ENCODE measurements around the gene FSD2. TPM values are rescaled to one million over a fixed set of nuclear protein-coding genes. Genes with fewer than 3 reads are reported as not detected.

FSD2 gene
- total RNA-seq, 1 donor from 2014 or later, result 0.09 TPM

DNA sequence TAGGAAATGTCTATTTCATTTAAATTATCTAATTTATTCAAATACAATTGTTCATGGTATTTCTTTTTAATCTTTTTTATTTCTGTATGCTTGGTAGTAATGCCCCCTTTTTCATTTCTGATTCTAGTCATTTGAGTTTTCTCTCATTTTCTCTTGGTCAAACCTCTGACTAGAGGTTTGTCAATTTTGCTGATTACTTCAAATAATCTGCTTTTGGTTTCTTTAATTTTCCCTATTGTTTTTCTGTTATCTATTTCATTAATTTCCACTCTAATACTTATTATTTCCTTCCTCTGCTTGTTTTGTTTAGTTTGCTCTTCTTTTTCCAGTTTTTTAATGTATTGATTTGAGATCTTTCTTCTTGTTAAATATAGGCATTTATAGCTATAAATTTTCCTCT is 12.1 kb downstream of the FSD2 start:
- H3K9me3 Mint-ChIP-seq (ENCODE audit: unreplicated experiment), result peaks cover 12% of the 10 kb centered on the region
- DNase-seq (ENCODE audit: low read depth), result no peak
- H3K27ac ChIP-seq (ENCODE audit: low read depth, low read length), result no peak overlapping the region
- no peaks in the 10 kb centered on the region for H3K36me3 ChIP-seq (ENCODE audit: insufficient read depth, low read length)
- TF ChIP-seq EZH2 (IDR thresholded peaks at IDR 0.05; ENCODE audit: insufficient read depth, low read length) (no peak), CTCF (IDR thresholded peaks at IDR 0.05; ENCODE audit: insufficient read depth, low read depth, low read length) (no peak)
- H3K4me2 ChIP-seq (ENCODE audit: low read length), result no peak overlapping the region
- FAIRE-seq, result no peak
- peaks cover 2% of the 10 kb centered on the region for H3K27me3 ChIP-seq (ENCODE audit: insufficient read depth, low read length)
- no peak overlapping the region for H3K27ac Mint-ChIP-seq (ENCODE audit: unreplicated experiment)
- no peaks in the 10 kb centered on the region for H3K4me1 Mint-ChIP-seq (ENCODE audit: low read depth, unreplicated experiment)
- H3K4me3 ChIP-seq (ENCODE audit: insufficient read depth, low read depth, low read length), result no peak overlapping the region
- no peak overlapping the region for H2AFZ ChIP-seq (ENCODE audit: low read depth, low read length)
- H3K9ac ChIP-seq (ENCODE audit: low read length), result no peak overlapping the region
- H3K9me3 ChIP-seq (ENCODE audit: insufficient read depth, low read depth, low read length), result no peaks in the 10 kb centered on the region
- H3K27me3 Mint-ChIP-seq (ENCODE audit: low read depth, unreplicated experiment), result peaks cover 7% of the 10 kb centered on the region
- H3K4me1 ChIP-seq (ENCODE audit: insufficient read depth, low read length), result no peaks in the 10 kb centered on the region
- no peaks in the 10 kb centered on the region for H4K20me1 ChIP-seq (ENCODE audit: insufficient read depth, low read length)
- no peaks in the 10 kb centered on the region for H3K79me2 ChIP-seq (ENCODE audit: insufficient read depth, low read length)
- no peak overlapping the region for H3K4me3 Mint-ChIP-seq (ENCODE audit: unreplicated experiment)
- H3K36me3 Mint-ChIP-seq (ENCODE audit: low read depth, unreplicated experiment), result peaks cover 3% of the 10 kb centered on the region

- Histone ChIP-seq H3K27ac (ENCODE audit: low read depth, low read length) (no peak overlapping the region), H2AFZ (ENCODE audit: low read depth, low read length) (no peak overlapping the region), H3K9me3 (ENCODE audit: insufficient read depth, low read depth, low read length) (no peaks in the 10 kb centered on the region), H3K27me3 (ENCODE audit: insufficient read depth, low read length) (peaks cover 2% of the 10 kb centered on the region), H3K4me1 (ENCODE audit: insufficient read depth, low read length) (no peaks in the 10 kb centered on the region), H3K36me3 (ENCODE audit: insufficient read depth, low read length) (no peaks in the 10 kb centered on the region), H3K79me2 (ENCODE audit: insufficient read depth, low read length) (no peaks in the 10 kb centered on the region), H3K4me3 (ENCODE audit: insufficient read depth, low read depth, low read length) (no peak overlapping the region), H4K20me1 (ENCODE audit: insufficient read depth, low read length) (no peaks in the 10 kb centered on the region), H3K9ac (ENCODE audit: low read length) (no peak overlapping the region), H3K4me2 (ENCODE audit: low read length) (no peak overlapping the region)
- TF ChIP-seq EZH2 (IDR thresholded peaks at IDR 0.05; ENCODE audit: insufficient read depth, low read length), result no peak
- TF ChIP-seq CTCF (IDR thresholded peaks at IDR 0.05; ENCODE audit: insufficient read depth, low read depth, low read length), result no peak
- no peak overlapping the region for H3K4me3 Mint-ChIP-seq (ENCODE audit: unreplicated experiment)
- H3K9me3 Mint-ChIP-seq (ENCODE audit: unreplicated experiment), result peaks cover 12% of the 10 kb centered on the region
- no peaks in the 10 kb centered on the region for H3K4me1 Mint-ChIP-seq (ENCODE audit: low read depth, unreplicated experiment)
- DNase-seq (ENCODE audit: low read depth) (no peak), FAIRE-seq (no peak)
- H3K36me3 Mint-ChIP-seq (ENCODE audit: low read depth, unreplicated experiment), result peaks cover 3% of the 10 kb centered on the region
- no peak overlapping the region for H3K27ac Mint-ChIP-seq (ENCODE audit: unreplicated experiment)
- peaks cover 7% of the 10 kb centered on the region for H3K27me3 Mint-ChIP-seq (ENCODE audit: low read depth, unreplicated experiment)
These were observed 13.8 kb downstream of the FSD2 start for GRCh38 chr15:82792068-82792467.

DNA sequence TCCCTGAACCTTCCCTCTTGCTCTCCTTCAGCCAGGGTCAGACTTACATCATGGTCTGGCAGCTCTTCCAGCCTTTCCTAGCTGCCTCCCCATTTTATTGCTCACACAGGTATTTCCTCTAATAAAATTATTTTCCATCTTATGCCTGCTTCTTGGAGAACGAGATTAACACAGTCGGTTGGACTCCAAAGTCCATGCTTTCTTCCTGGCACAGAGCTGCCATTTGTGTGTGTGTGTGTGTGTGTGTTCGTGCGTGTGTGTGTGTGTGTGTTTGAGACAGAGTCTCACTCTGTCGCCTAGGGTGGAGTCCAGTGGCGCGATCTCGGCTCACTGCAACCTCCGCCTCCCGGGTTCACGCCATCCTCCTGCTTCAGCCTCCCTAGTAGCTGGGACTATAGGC is 15.5 kb downstream of the FSD2 start:
- H3K4me1 ChIP-seq (ENCODE audit: insufficient read depth, low read length), result no peaks in the 10 kb centered on the region
- H3K27me3 Mint-ChIP-seq (ENCODE audit: low read depth, unreplicated experiment), result peaks cover 15% of the 10 kb centered on the region
- no peak overlapping the region for H3K9ac ChIP-seq (ENCODE audit: low read length)
- TF ChIP-seq CTCF (IDR thresholded peaks at IDR 0.05; ENCODE audit: insufficient read depth, low read depth, low read length) (no peak), EZH2 (IDR thresholded peaks at IDR 0.05; ENCODE audit: insufficient read depth, low read length) (no peak)
- no peaks in the 10 kb centered on the region for H3K36me3 ChIP-seq (ENCODE audit: insufficient read depth, low read length)
- H3K4me2 ChIP-seq (ENCODE audit: low read length), result no peak overlapping the region
- no peak overlapping the region for H3K4me3 Mint-ChIP-seq (ENCODE audit: unreplicated experiment)
- H3K79me2 ChIP-seq (ENCODE audit: insufficient read depth, low read length), result no peaks in the 10 kb centered on the region
- H3K4me3 ChIP-seq (ENCODE audit: insufficient read depth, low read depth, low read length), result no peak overlapping the region
- no peak for DNase-seq (ENCODE audit: low read depth)
- no peak overlapping the region for H2AFZ ChIP-seq (ENCODE audit: low read depth, low read length)
- no peaks in the 10 kb centered on the region for H3K9me3 ChIP-seq (ENCODE audit: insufficient read depth, low read depth, low read length)
- no peak overlapping the region for H3K27ac Mint-ChIP-seq (ENCODE audit: unreplicated experiment)
- FAIRE-seq, result no peak
- H3K36me3 Mint-ChIP-seq (ENCODE audit: low read depth, unreplicated experiment), result peaks cover 11% of the 10 kb centered on the region
- no peaks in the 10 kb centered on the region for H4K20me1 ChIP-seq (ENCODE audit: insufficient read depth, low read length)
- H3K4me1 Mint-ChIP-seq (ENCODE audit: low read depth, unreplicated experiment), result no peaks in the 10 kb centered on the region
- H3K27me3 ChIP-seq (ENCODE audit: insufficient read depth, low read length), result no peaks in the 10 kb centered on the region
- no peak overlapping the region for H3K27ac ChIP-seq (ENCODE audit: low read depth, low read length)
- H3K9me3 Mint-ChIP-seq (ENCODE audit: unreplicated experiment), result peaks cover 20% of the 10 kb centered on the region
